Duodenal mucosa (tissue), 2 donors: ENCODE data around the gene OR7C2.
"Not testable (repeated sequence)": the region's sequence is repeated elsewhere in the genome, so short reads cannot be mapped to it uniquely, and the experiment has no call there.

Source experiments
- H3K27ac ChIP-seq: one replicate; pipeline ENCODE4 v1.7.0; 2013; ENCODE audit warnings: low read depth, low read length
- H3K27me3 ChIP-seq, 2 donors: one replicate each; pipeline ENCODE4 v1.7.0; 2013; ENCODE audit warnings: low read length in 2 of 2, control low read depth in 1 of 2; ENCODE audit not compliant: insufficient read depth in 2 of 2, control insufficient read depth in 1 of 2
- H3K36me3 ChIP-seq, 2 donors: one replicate each; pipeline ENCODE4 v1.7.0; 2013; ENCODE audit warnings: low read length in 2 of 2, control low read depth in 1 of 2; ENCODE audit not compliant: insufficient read depth in 2 of 2, control insufficient read depth in 1 of 2
- H3K4me1 ChIP-seq, 2 donors: one replicate each; pipeline ENCODE4 v1.7.0; 2013; ENCODE audit warnings: low read length in 2 of 2, control low read depth in 1 of 2; ENCODE audit not compliant: insufficient read depth in 2 of 2, control insufficient read depth in 1 of 2
- H3K4me3 ChIP-seq, 2 donors: one replicate each; pipeline ENCODE4 v1.7.0; 2013; ENCODE audit warnings: low read length in 2 of 2, low read depth in 1 of 2
- H3K9ac ChIP-seq, 2 donors: one replicate each; pipeline ENCODE4 v1.7.0; 2013; ENCODE audit warnings: low read length in 2 of 2, low read depth in 1 of 2
- H3K9me3 ChIP-seq, 2 donors: one replicate each; pipeline ENCODE4 v1.7.0; 2013; ENCODE audit warnings: low read length in 2 of 2, control low read depth in 1 of 2; ENCODE audit not compliant: control insufficient read depth in 1 of 2

OR7C2 gene

GRCh38 chr19:14941189-14941588 lies at the start of gene OR7C2:
Gene OR7C2 (plus strand): TSS chr19:14941489. CDS start chr19:14941489, 0 bp downstream.
- Histone ChIP-seq H3K4me3 (no peak within 1 kb of the TSS), H3K9me3 (no peaks in the 10 kb centered on the region), H3K36me3 (no peaks in the 10 kb centered on the region), H3K4me1 (no peaks in the 10 kb centered on the region), H3K27me3 (no peaks in the 10 kb centered on the region), H3K9ac (no peak within 1 kb of the TSS), H3K27ac (no peak within 1 kb of the TSS)

GRCh38 chr19:14901675-14902260 lies 39.5 kb upstream of the OR7C2 start:
- Histone ChIP-seq H3K27ac (no peak overlapping the region), H3K4me1 (no peaks in the 10 kb centered on the region), H3K4me3 (no peak overlapping the region), H3K27me3 (peaks cover 0 to 8% of the 10 kb centered on the region in 2 donors), H3K9ac (no peak overlapping the region), H3K9me3 (no peaks in the 10 kb centered on the region), H3K36me3 (no peaks in the 10 kb centered on the region)

- Histone ChIP-seq H3K9ac (no peak overlapping the region), H3K4me3 (no peak overlapping the region), H3K27me3 (peaks cover 0 to 3% of the 10 kb centered on the region in 2 donors), H3K9me3 (no peaks in the 10 kb centered on the region), H3K27ac (no peak overlapping the region), H3K4me1 (no peaks in the 10 kb centered on the region), H3K36me3 (no peaks in the 10 kb centered on the region)
Measured at GRCh38 chr19:14906711-14907110, 34.6 kb upstream of the OR7C2 start.

GRCh38 chr19:14915116-14915515 lies 26.2 kb upstream of the OR7C2 start:
- Histone ChIP-seq H3K27ac (no peak overlapping the region), H3K27me3 (no peaks in the 10 kb centered on the region), H3K9ac (no peak overlapping the region), H3K9me3 (no peaks in the 10 kb centered on the region), H3K4me1 (no peaks in the 10 kb centered on the region), H3K4me3 (no peak overlapping the region), H3K36me3 (no peaks in the 10 kb centered on the region)

GRCh38 chr19:14916848-14917247 lies 24.4 kb upstream of the OR7C2 start:
- H3K4me1 ChIP-seq = no peaks in the 10 kb centered on the region
- H3K36me3 ChIP-seq = no peaks in the 10 kb centered on the region
- H3K9me3 ChIP-seq = no peaks in the 10 kb centered on the region
- H3K27me3 ChIP-seq = no peaks in the 10 kb centered on the region
- no peak overlapping the region for H3K9ac ChIP-seq
- no peak overlapping the region for H3K4me3 ChIP-seq
- no peak overlapping the region for H3K27ac ChIP-seq

- H3K27ac ChIP-seq = no peak overlapping the region
- no peaks in the 10 kb centered on the region for H3K36me3 ChIP-seq
- no peak overlapping the region for H3K9ac ChIP-seq
- no peaks in the 10 kb centered on the region for H3K4me1 ChIP-seq
- no peaks in the 10 kb centered on the region for H3K27me3 ChIP-seq
- H3K4me3 ChIP-seq = no peak overlapping the region
- no peaks in the 10 kb centered on the region for H3K9me3 ChIP-seq
Measured at GRCh38 chr19:14933506-14933905, 7.8 kb upstream of the OR7C2 start.

- Histone ChIP-seq H3K27ac (no peak overlapping the region), H3K4me1 (no peaks in the 10 kb centered on the region), H3K4me3 (no peak overlapping the region), H3K9ac (no peak overlapping the region), H3K9me3 (no peaks in the 10 kb centered on the region), H3K36me3 (no peaks in the 10 kb centered on the region), H3K27me3 (no peaks in the 10 kb centered on the region)
Measured at GRCh38 chr19:14940266-14940665, 1.0 kb upstream of the OR7C2 start.

- Histone ChIP-seq H3K9me3 (no peaks in the 10 kb centered on the region), H3K4me3 (no peak overlapping the region), H3K9ac (no peak overlapping the region), H3K4me1 (no peaks in the 10 kb centered on the region), H3K27me3 (no peaks in the 10 kb centered on the region), H3K27ac (no peak overlapping the region), H3K36me3 (no peaks in the 10 kb centered on the region)
Measured at GRCh38 chr19:14943601-14944000, 2.3 kb downstream of the OR7C2 start.

GRCh38 chr19:14944456-14944855 lies 3.2 kb downstream of the OR7C2 start:
- no peaks in the 10 kb centered on the region for H3K9me3 ChIP-seq
- no peak overlapping the region for H3K9ac ChIP-seq
- H3K36me3 ChIP-seq = no peaks in the 10 kb centered on the region
- H3K4me1 ChIP-seq = no peaks in the 10 kb centered on the region
- no peak overlapping the region for H3K4me3 ChIP-seq
- no peak overlapping the region for H3K27ac ChIP-seq
- H3K27me3 ChIP-seq = no peaks in the 10 kb centered on the region

GRCh38 chr19:14949413-14949812 lies 8.1 kb downstream of the OR7C2 start:
- H3K9me3 ChIP-seq, H3K36me3 ChIP-seq, H3K9ac ChIP-seq, H3K4me3 ChIP-seq, H3K27me3 ChIP-seq, H3K27ac ChIP-seq, H3K4me1 ChIP-seq: not testable (repeated sequence)

- Histone ChIP-seq H3K9me3 (peaks cover 0 to 2% of the 10 kb centered on the region in 2 donors), H3K36me3 (no peaks in the 10 kb centered on the region), H3K4me3 (no peak overlapping the region), H3K9ac (no peak overlapping the region), H3K4me1 (no peaks in the 10 kb centered on the region), H3K27ac (no peak overlapping the region), H3K27me3 (peaks cover 0 to 4% of the 10 kb centered on the region in 2 donors)
Measured at GRCh38 chr19:14949876-14950275, 8.6 kb downstream of the OR7C2 start.
